Stimulated activated CD8-positive, alpha-beta memory T cell treated with anti-CD3 and anti-CD28 coated beads, Interleukin-12 subunit alpha, Interleukin-12 subunit beta, amount 100 ng/mL, for 24 hours (primary cell): ENCODE data around the gene ORC4.

Experiments
- DNase-seq: peaks from one replicate; pipeline ENCODE4 v3.0.0-alpha.2; 2020; ENCODE audit errors: extremely low read depth

ORC4 gene

GRCh38 chr2:148020111-148021058, at the start of gene ORC4:
TSS of gene ORC4 (minus strand) at chr2:148020737. CDS start at chr2:147975958, 44,779 bp downstream.
- peak; percentile 94 for DNase-seq

DNA sequence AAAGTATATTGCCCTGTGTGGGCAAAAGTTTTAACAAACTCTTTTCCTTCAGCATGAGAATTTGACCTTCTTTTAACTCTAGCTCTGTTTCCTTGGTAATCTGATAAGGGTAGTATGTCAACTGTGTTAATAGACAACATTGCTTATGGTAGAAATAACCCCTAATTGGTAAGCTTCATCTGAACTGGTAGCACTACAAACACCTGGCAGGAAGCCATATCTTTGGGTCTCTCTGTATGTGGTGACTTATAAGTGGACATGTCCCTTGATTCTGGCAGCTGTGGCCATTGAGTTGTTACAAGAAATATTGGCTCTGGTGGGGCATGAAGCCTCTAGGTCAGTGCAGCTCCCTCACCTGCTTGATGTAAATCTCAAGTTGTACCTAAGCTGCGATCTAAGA, 47.3 kb upstream of the ORC4 start:
- no peak for DNase-seq

- no peak for DNase-seq
Measured at GRCh38 chr2:148065936-148066335, 45.4 kb upstream of the ORC4 start.

GRCh38 chr2:148063633-148064032, 43.1 kb upstream of the ORC4 start:
- no peak for DNase-seq

DNA sequence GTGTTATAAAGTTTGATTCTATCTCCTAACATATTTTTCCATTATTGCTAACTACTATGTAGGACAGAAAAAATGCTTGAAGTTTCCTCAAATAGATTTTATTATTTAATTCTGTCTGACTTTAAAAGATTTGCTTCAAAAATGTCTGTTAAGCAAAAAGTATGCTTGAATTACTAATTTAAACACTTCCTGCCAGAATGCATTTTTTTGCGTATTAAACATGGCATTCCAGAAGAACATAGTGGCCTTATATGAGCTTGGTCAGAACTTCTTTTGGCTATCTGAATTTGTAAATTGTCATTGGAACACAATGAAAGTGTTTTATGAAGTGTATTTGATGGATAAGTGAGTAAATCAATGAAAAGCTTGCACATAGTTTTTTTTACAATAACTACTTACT, 38.1 kb upstream of the ORC4 start:
- no peak for DNase-seq

DNA sequence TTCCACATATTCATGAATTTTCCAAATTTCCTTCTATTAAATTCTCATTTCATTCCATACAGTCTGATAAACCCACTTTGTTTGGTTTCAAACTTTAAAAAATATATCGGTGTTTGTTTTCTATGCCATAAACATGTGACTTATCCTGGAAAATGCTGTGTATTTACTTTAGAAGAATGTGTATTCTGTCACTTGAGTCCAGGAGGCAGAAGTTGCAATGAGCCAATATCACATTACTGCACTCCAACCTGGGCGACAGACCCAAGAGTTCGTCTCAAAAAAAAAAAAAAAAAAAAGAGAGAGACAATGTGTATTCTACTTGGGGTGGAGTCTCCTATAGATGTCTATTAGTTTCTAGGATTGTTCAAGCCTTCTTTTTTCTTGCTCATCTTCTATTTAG, 32.1 kb upstream of the ORC4 start:
- DNase-seq, result no peak

DNA sequence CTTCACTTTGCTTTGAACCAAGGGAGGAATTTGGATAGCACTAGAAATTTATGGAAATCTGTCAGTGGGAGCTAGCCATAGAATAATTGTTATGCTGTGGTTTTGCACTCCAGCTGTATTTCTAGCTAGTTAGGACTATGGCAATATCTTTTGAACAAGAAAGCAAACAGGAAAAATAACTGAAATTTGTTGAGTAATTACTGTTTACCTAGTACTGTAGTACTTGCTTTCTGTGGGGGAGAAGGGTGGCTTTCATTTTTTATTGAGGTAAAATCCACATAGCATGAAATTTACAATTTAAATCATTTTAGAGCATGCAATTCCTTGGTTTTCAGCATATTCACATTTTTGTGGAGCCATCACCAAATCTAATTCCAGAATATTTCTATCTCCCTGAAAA, 28.7 kb upstream of the ORC4 start:
- no peak for DNase-seq

DNA sequence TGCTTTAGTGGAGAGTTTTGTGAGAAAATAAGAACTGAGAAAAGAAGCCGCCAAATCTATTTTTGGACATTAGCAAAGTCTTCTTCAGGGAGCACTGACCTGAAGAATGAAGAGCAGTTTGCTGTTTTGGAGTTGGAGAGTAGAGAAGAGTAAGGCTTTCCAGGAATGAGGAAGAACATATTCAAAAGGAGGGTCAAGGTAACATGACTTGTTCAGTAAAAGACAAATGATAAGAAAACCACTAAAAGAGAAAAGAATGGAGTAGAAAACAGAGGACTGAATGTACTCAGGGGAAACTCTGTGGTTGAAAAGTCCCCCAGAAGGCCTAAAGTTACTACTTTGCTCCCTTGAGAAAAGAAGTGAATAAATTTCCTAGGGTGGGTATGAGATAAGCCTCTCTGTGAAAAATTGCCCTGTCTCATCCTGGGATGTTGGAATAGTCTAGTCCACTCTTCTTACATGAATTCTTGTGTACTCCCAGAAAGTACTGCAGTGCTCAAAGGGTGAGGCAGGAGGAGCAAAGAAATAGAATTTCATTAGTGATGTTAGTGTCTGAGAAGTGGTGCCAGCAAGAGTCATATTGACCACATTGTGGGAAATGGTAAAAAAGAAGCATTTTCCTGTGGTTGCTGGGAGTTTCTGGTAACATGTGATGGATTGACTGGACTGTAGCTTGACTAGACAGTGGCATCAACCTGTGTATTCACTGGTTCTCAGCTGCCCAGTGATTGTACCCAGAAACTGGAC, 28.1 kb upstream of the ORC4 start:
- no peak for DNase-seq

GRCh38 chr2:148046802-148047201, 26.3 kb upstream of the ORC4 start:
- no peak for DNase-seq

DNA sequence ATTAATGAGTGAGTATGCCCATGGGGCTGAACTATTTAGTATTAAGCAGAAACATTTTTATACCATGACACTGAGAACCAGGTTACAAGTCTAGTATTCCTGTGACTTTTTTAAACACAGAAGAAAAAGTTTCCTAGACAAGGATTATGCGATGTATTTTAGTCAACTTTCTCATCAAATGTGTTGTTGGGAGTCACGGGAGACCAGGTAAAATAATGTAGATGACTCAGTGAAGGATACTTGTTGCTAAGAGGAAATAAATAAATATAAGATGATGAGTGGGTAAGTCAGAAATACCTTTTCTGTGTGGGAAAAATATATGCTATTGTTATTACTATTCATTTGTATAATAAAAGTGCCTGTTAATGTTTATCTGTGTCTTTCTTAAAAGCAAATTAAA, 23.8 kb upstream of the ORC4 start:
- DNase-seq, result no peak

DNA sequence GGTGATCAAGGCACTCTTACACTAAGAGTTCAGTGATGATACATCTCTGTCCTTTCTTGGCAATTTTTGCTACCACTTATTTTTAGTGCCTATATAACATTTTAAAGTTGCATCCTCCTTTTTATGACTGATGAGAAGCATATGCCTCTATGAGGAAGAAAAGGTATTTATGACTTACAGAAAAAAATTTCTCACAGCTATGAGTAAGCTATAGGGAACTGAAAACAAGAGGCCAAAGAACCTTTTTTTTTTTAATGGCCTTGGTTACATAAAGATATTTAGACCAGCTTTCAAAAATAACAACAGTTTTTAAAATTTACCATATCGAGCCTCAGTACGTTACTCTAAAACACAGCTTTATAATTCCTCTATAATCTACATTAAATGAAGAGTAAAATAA, 21.7 kb upstream of the ORC4 start:
- no peak for DNase-seq

DNA sequence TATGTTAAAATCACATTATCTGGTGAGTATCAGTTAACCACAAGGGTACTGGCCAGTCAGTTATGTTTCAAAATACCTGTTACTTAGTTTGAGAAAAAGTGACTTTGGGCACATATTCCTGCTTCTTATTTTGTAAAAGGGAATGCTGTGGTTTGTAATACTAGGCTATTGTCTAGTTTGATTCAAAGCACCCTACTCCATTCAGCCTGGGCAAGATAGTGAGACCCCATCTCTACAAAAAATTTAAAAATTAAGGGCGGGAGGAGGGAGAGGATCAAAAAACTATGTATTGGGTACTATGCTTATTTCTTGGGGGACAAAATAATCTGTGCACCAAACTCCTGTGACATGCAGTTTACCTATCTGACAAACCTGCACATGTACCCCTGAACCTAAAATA, 19.2 kb upstream of the ORC4 start:
- no peak for DNase-seq

DNA sequence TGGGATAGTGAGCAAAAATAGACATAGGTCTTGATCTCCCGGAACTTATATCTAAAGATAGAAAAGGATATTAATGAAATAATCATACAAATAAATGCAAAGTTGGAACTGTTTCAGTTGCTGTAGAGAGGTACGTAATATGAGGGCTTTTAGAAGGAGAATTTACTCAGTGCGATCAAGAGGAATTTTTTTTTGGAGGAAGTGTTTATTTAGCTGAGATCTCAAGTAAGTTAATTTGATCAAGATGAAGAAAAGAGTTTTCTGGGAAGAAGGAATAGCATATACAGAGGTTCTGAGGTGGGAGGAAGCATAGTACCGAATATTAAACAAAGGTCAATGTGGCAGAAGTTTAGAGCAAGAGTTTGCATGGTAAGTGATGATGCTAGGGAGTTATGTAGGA, 11.7 kb upstream of the ORC4 start:
- DNase-seq, result no peak

- no peak for DNase-seq
Measured at GRCh38 chr2:148031152-148031551, 10.6 kb upstream of the ORC4 start.

DNA sequence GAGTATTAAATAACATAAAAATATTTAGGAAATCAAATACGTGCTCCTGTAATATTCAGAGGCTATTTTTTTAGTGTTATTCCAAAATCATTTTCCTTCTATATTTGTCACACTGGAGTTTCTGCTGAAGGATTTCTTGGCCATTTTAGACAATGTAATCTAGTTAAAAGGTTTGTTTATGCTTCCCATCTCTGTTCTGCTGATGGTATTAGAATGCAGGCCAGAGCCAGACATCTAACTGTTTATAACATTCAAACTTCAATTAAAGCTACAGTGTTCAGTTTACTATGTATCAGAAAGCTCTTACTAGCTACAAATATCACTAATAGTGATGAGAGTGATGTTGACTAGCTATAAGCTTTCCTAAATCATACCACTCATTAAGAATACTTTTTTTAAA, 8.2 kb upstream of the ORC4 start:
- no peak for DNase-seq

DNA sequence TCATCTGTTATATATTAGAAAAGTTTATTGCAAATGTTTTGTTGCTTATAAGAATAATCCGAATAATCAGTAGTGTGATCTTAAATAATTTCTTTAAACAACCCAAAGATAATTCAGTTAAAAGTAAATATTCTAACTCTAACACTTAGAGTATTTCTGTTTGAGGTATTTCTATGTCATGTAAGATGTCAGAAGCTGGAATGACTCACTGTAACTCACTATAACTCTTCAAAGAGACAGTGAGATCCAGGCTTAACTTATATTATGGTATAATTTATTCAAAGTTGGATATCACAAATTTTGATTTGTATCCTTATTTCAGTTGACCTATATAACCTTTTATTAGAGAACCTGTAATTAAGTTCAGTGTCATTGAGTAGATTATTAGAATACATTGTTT, 7.3 kb upstream of the ORC4 start:
- no peak for DNase-seq

DNA sequence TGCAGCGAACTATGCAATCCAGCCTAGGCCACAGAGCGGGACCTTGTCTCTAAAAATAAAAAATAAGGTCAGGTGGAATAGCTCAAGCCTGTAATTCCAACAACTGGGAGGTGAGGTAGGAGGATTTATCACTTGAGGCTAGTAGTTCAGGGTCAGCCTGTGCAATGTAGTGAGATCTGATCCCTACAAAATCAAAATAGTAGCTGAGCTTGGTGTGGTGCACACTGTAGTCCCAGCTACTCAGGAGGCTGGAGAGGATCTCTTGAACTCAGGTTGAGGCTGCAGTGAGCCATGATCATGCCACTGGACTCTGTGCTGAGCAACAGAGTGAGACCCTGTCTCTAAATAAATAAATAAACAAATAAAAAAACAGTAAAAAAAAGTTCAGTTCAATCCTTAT, 6.0 kb upstream of the ORC4 start:
- no peak for DNase-seq

- no peak for DNase-seq
Measured at GRCh38 chr2:148023861-148024260, 3.3 kb upstream of the ORC4 start.

DNA sequence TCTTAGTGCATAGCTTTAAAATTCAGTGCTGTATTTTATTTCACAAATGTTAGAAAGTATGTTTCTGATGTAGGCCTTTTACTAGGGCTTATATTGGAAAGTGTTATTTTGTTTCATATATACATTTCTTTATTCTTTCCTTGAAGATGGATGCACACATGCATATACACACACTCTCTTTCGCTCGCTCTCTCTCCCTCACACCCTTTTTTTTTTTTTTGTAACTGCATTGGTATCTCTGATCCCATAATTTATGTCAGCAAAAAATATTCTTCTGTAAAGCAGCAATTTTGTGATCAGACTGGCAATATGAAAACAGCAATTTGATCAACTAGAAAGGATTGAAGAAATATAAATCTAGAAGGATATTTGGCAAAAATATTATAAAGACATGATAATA, 2.3 kb upstream of the ORC4 start:
- no peak for DNase-seq

DNA sequence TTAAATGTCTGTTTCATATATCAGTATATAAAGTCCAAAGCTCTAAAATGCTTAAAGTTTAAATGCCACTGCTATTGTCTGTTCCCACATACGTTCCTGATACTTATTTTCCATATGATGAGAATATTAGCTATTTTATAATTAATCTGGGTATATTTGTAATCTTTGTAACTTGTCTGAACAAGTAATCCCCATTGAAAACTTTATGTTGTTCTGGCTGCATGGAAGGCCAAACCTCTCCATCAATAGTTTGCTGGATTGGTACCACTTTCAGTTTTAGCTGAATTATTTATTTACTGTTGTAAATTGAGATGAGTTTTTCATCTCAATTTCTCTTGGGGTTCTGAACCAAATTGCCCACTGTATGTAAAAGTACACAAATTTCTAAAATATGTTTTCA, 1.8 kb upstream of the ORC4 start:
- no peak for DNase-seq

DNA sequence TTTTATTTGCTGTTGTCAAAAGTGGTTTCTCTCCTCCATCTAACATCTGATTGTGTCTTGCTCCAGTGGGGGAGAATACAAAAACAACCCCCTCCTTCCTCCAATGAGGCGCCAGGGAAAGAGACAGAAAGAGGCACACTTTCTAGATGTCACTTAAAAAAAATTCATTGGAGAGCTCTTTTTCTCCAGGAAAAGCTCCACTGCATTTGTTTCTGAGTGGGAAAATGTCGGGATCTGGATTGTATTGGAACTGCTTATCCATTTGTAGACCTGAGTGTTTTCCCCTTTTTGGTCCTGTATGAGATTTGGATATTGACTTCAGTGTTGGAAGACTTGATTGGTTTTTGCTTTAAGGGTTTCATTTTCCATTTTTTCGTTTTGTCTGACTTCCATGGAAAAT, 1.3 kb upstream of the ORC4 start:
- DNase-seq, result no peak

DNA sequence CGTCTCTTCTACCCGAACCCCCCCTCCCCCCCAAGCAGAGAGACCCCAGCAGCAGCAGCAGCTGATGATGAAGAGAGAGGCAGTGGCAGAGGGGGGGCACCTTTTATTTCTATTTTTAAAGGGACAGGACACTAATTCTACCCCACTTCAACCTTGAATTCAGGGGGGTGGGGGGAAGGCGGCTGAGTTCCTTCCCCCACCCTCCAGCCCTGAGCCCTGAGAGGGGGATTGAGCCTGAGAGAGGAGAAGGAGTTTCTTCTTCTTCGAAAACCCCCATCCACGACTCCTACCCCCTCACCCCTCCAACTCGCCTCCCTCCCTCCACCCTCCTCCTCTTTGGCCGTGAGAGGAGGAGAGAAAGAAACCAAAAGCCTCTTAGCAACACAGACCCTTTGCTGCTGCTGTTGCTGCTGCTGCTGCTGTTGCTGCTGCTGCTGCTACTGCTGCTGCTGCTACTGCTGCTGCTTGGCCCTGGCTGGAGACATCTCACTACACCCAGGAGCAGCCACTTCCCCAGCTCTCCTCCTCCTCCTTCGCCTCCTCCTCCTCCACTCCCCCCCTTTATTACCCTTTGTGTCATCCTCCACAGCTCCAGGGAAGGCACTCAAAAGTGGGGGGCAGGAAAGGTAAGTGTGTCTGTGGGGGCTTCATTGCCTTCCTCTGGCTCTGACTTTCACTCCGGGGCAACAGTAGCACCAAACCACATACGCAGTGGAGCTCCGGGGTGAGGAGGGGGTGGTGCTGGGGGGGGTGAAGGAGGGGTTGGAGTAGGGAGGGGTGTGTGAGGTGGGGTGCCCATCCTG, 723 bp upstream of the ORC4 start, which contains the start of gene MBD5:
Gene MBD5, plus strand, starts transcription at position 33 of the 803 bp plus-strand sequence.
- no peak for DNase-seq
